Body of pancreas (tissue), 4 donors: ENCODE data around the gene FJX1. TPM values are rescaled to one million over a fixed set of nuclear protein-coding genes. Genes with fewer than 3 reads are reported as not detected.

Source experiments
- ATAC-seq: fragments of 150-250 bp; one replicate; pipeline ENCODE4 v1.9.1; 2016
- DNase-seq, 4 donors: peaks; one replicate each; pipeline ENCODE4 v3.0.0-alpha.2; 2019
- H3K27ac ChIP-seq, 4 donors: fragments of 200-600 bp; sonication (generic); 1 replicate in 3 of 4; 2 replicates in 1 of 4; pipeline versions ENCODE4 v1.5.1 to v1.6.1; 2016 to 2019; ENCODE audit warnings: mild to moderate bottlenecking in 1 of 4, mixed read lengths in 1 of 4, moderate library complexity in 1 of 4
- H3K27me3 ChIP-seq, 2 donors: fragments of 200-600 bp; sonication (generic); one replicate each; pipeline ENCODE4 v1.6.0; 2016; ENCODE audit warnings: mild to moderate bottlenecking in 1 of 2
- H3K36me3 ChIP-seq, 2 donors: fragments of 200-600 bp; sonication (generic); replicated peaks in 1 of 2; 2 replicates each; pipeline ENCODE4 v1.5.1; 2016; ENCODE audit warnings: low read depth in 2 of 2; ENCODE audit not compliant: insufficient read depth in 1 of 2
- H3K4me1 ChIP-seq: fragments of 200-600 bp; sonication (generic); one replicate; pipeline ENCODE4 v1.6.0; 2016
- H3K4me3 ChIP-seq, 2 donors: fragments of 200-600 bp; sonication (generic); 1 replicate in 1 of 2; 2 replicates in 1 of 2; pipeline ENCODE4 v1.5.1; 2016 to 2019
- H3K9me3 ChIP-seq, 3 donors: fragments of 200-600 bp; sonication (generic); 1 replicate in 2 of 3; 2 replicates in 1 of 3; pipeline ENCODE4 v1.5.1; 2016
- CTCF ChIP-seq, 7 experiments: fragments of 450-650 bp in 4 of 7; fragments of 200-600 bp in 3 of 7; sonication (generic) in 3 of 7; IDR thresholded peaks; one replicate each; pipeline ENCODE4 v1.5.1; 2016 to 2019; ENCODE audit warnings: antibody characterized with exemption in 7 of 7
- POLR2A ChIP-seq, 3 donors: fragments of 450-650 bp; IDR thresholded peaks; one replicate each; pipeline ENCODE4 v1.6.1; 2016; ENCODE audit warnings: antibody characterized with exemption in 3 of 3, mild to moderate bottlenecking in 2 of 3
- WGBS, 2 donors: methylation state at CpG; one replicate each; pipeline ENCODE4 v1.1.5; 2017; 5-methylcytosine and 5-hydroxymethylcytosine counted together
- intact Hi-C: fragments of 100-400 bp; cut with DNase I; formaldehyde crosslinking; loops from one replicate; pipeline ENCODE4 v1.15.1; 2023
- total RNA-seq, 2 donors: library from RNA; depleted of rRNA; stranded (reverse); fragments of >200 nt; gene quantifications; one replicate each; pipeline ENCODE4 v1.1.0, GENCODE V29; 2016

FJX1 gene
- total RNA-seq, 2 donors from 2014 or later, result 4.2 to 17.1 TPM

GRCh38 chr11:35661534-35661933 is 43.3 kb downstream of the FJX1 start:
- TF ChIP-seq CTCF (IDR thresholded peaks at IDR 0.05), result no peak
- no peak for TF ChIP-seq POLR2A (IDR thresholded peaks at IDR 0.05)
- Histone ChIP-seq H3K4me3 (peak overlapping the region in 1 of 2 donors; percentile 41), H3K4me1 (peaks cover 19% of the 10 kb centered on the region), H3K27me3 (no peaks in the 10 kb centered on the region), H3K9me3 (no peaks in the 10 kb centered on the region), H3K36me3 (no peaks in the 10 kb centered on the region), H3K27ac (peak overlapping the region; percentile 93 to 97 (median 95))
- intact Hi-C loops, result no loop called here
- no peak for ATAC-seq
- no peak for DNase-seq
- 22 to 24% methylated on average over 5 of the region's 5 CpGs for WGBS, 2 donors

GRCh38 chr11:35662061-35662648 is 43.9 kb downstream of the FJX1 start:
- ATAC-seq (peak; percentile 57), DNase-seq (peak in 3 of 4 donors; percentile 6 to 22 (median 18))
- TF ChIP-seq CTCF (IDR thresholded peaks at IDR 0.05) (no peak), POLR2A (IDR thresholded peaks at IDR 0.05) (no peak)
- intact Hi-C loops, result no loop called here
- H3K4me3 ChIP-seq, result peak overlapping the region; percentile 41 to 90
- peak overlapping the region; percentile 93 to 97 (median 95) for H3K27ac ChIP-seq
- H3K9me3 ChIP-seq, result no peaks in the 10 kb centered on the region
- H3K36me3 ChIP-seq, result no peaks in the 10 kb centered on the region
- peaks cover 19% of the 10 kb centered on the region for H3K4me1 ChIP-seq
- WGBS, 2 donors, result 0 to 2% methylated on average over 12 of the region's 12 CpGs
- H3K27me3 ChIP-seq, result no peaks in the 10 kb centered on the region

GRCh38 chr11:35662649-35663407 is 44.6 kb downstream of the FJX1 start, which contains the start of gene TRIM44:
Gene TRIM44 (plus strand): TSS chr11:35662775. CDS start chr11:35663112, 337 bp downstream.
- peak; percentile 92 for ATAC-seq
- Histone ChIP-seq H3K27me3 (no peaks in the 10 kb centered on the region), H3K4me1 (peaks cover 19% of the 10 kb centered on the region), H3K4me3 (peak within 1 kb of the TSS; percentile 41 to 90), H3K36me3 (no peaks in the 10 kb centered on the region), H3K9me3 (no peaks in the 10 kb centered on the region), H3K27ac (peak within 1 kb of the TSS; percentile 93 to 97 (median 95))
- intact Hi-C loops, result no loop called here
- peak; percentile 77 to 86 (median 83) for DNase-seq
- 2 to 6% methylated on average over 24 to 75 of the region's 82 CpGs for WGBS, 2 donors
- no peak for TF ChIP-seq CTCF (IDR thresholded peaks at IDR 0.05)
- TF ChIP-seq POLR2A (IDR thresholded peaks at IDR 0.05), result peak; percentile 58 to 65 (median 62)

GRCh38 chr11:35663408-35663702 is 45.1 kb downstream of the FJX1 start:
- DNase-seq (no peak), ATAC-seq (no peak)
- TF ChIP-seq POLR2A (IDR thresholded peaks at IDR 0.05) (no peak), CTCF (IDR thresholded peaks at IDR 0.05) (no peak)
- peaks cover 19% of the 10 kb centered on the region for H3K4me1 ChIP-seq
- H3K9me3 ChIP-seq, result no peaks in the 10 kb centered on the region
- 78 to 80% methylated on average over 10 of the region's 10 CpGs for WGBS, 2 donors
- no peaks in the 10 kb centered on the region for H3K27me3 ChIP-seq
- peak overlapping the region; percentile 41 to 90 for H3K4me3 ChIP-seq
- H3K36me3 ChIP-seq, result no peaks in the 10 kb centered on the region
- peak overlapping the region in 3 of 4 donors; percentile 94 to 97 (median 96) for H3K27ac ChIP-seq
- intact Hi-C loops, result no loop called here
